Skeletal muscle cell (primary cell): ENCODE data around the gene LBX1.

ENCODE experiments used
- DNase-seq: peaks from one replicate; pipeline ENCODE4 v3.0.0-alpha.2; 2010; ENCODE audit warnings: low read depth
- H3K4me3 ChIP-seq: 2 replicates; pipeline ENCODE4 v1.5.1; 2011; ENCODE audit warnings: low read depth, mild to moderate bottlenecking, control low read depth, low read length, moderate library complexity

LBX1 gene

DNA sequence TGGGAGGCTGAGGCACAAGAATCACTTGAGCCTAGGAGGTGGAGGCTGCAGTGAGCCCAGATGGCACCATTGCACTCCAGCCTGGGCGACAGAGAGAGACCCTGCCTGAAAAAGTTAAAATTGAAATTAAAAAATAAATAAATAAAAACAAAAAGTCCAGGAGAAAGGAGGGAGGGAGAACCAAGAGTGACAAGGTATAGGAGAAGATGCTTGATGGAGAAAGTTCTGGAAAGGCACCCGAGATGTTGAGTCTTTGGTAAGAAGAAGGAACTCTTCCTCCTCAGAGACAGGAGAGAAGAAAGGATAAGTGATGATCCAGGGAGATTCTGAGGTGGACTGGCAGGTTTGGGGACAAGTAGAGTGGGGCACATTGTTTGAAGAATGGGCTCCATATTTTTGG lies 17.4 kb upstream of the LBX1 start:
- no peak overlapping the region for H3K4me3 ChIP-seq
- DNase-seq: no peak

DNA sequence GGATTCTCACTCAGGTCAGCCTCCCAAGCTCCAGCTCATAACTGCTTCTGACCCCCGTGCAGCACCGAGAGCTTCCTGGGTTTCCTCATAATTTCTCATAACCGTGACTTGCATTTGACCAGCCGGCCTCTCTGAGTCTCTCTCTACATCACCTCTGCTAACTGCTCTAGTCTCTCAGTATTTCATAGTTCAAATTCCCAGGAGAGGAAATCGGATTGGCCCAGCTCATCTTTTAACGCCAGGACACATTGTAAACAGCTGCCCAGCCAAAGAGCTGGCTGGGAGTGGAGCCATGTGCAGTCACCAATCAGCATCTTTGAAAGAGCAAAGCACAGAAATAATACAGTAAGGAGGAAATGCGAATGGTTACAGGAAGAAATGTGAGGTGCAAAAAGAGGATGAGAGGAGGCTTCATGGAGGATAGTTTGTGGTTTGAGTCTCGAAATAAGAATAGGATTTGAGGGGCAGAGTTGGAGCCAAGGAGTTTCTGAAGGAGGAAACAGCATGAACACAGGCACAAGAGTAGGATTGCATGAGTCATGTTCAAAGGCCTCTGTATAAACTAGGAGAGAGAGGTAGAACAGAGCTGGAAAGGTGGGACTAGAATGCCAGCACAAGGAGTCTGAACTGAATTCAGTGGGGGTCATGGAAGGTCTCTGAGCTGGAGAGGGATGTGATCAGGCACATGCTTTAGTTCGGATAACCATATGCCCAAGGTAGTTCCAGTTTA lies 15.2 kb upstream of the LBX1 start:
- peak; percentile 45 for DNase-seq
- no peak overlapping the region for H3K4me3 ChIP-seq

DNA sequence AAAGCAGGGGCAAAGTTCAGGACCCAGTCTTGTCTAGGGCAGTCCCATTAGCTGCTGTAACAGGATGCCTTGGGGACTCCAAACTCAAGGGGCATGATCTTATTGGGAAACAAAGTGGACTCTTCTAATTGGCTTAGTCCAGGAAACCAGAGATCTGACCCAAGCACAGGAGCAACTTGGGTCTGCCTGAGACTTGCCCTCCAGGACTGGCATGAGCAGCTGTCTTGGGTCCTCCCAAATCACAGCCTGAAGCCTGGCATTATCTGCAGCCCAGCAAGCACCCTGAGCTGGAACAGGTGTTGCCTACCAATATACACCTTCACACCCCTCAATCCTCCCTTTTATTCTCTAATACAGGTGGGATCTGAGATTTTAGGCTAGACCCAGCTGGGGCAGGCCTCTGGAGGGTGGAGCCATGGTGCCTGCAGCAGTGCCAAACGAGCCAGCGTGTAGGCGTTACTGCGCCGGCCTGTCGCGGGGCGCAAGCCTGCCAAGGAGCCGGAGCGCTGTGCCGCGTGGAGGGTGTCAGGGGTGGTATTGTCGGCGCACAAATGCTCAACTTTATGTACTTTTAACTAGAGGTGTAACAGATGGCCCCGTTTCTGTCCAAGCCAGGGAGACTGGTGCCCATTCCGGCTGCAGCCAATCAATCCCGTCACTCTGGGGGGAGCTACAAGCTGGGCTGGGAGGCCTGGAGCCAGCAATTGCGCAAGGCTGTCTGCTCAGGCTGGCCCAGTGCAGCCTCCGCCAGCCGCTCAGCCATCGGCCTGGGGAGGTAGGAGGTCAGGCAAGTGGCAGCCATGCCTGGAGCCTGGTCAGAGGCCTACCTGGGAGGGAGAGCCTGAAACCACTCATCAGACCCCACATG lies 12.8 kb upstream of the LBX1 start:
- no peak overlapping the region for H3K4me3 ChIP-seq
- DNase-seq: no peak

DNA sequence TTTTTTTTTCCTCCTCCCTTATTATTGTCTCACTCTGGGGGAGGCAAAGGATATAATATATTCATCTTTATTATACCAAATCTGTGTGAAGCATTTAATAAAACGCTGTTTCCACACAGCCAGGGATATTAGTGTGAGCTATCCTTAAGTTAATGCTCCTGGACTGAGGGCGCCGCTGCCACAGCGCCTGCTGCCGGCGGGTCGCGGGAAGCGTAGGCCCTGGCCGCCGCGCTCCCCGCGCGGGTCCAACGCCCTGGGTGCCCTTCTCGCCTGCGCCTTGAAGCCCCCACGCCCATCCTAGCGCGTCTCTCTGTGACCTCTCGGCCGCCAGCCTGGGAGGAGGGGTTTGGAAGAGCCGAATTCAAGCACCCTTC lies 9.5 kb upstream of the LBX1 start:
- no peak for DNase-seq
- no peak overlapping the region for H3K4me3 ChIP-seq

DNA sequence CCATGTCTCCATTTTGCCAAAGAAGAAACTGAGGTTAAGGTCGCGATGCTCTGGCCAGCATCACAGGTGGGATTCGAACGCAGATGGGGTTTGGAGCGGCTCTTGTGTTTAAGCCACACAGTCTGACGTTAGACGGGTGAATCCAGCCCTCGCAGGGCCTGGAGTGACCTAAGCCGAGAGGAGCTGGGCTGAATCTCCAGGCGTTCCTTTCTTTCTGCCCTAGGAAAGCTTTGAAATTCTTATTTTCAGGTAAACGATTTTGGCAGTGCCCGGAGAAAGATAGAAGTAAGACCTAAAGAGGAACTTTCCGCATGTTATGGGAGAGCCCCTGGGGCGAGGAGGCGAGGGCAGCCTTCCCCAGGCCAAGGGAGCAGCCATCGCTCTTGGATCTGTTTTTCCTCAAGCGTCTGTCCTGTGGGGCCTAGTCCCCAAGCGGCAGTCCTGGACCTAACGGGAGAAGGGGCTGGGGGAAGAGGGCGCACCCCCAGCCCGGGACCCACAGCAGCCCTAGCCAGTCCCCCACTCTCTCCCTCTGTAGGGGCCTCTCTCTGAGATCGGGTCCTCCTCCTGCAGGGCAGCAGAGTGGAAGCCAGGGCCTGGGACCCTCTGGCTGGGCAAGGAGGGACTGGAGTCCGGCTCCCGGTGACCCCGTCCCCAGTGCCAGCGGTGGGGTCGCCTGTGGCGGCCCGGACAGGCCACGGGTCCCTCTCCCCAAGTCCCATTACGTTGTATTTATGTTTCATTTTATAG lies 8.9 kb upstream of the LBX1 start:
- no peak for DNase-seq
- no peak overlapping the region for H3K4me3 ChIP-seq

DNA sequence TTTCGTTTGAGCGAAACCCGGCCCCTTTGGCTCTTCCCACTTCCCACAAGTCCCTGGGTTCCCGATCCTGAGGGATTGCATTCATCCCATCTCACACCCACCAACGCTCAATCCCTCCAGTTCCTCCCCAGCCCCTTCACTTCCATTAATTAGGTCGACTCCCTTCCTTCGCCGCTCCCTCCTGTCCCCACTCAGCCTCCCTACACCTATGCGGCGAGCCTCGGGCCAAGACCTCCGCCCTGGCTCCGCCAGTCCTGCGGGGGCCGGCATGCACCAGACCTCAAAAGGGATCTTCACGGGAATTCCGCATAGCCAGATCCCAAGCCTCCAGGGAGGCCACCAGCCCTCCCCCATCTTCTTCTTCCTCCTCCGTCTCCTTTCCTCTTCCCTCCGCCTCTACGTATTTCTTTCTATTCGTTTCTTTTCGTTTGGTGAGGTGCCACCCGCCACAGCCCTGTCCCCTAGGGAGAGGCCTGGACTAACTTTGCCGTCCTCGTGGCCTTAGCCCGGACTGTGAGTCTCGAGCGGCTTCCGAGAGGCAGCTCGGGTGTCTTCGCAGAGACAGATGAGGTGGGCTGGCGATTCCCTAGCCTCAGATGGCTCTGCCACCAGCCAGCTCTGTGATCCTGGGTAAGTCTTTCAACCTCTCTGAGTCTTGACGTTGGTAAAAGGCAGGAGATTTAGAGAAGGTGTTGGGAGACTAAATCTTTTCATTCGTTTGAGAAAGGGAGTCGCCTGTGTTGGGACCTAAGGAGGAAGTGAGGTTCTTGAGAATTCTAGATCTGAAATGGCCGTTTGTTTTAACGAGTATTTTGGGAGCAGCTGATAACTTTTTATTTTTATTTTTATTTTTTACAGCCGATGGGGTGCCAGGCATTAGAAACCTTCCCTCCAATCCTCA lies 8.1 kb upstream of the LBX1 start:
- no peak for DNase-seq
- no peak overlapping the region for H3K4me3 ChIP-seq

DNA sequence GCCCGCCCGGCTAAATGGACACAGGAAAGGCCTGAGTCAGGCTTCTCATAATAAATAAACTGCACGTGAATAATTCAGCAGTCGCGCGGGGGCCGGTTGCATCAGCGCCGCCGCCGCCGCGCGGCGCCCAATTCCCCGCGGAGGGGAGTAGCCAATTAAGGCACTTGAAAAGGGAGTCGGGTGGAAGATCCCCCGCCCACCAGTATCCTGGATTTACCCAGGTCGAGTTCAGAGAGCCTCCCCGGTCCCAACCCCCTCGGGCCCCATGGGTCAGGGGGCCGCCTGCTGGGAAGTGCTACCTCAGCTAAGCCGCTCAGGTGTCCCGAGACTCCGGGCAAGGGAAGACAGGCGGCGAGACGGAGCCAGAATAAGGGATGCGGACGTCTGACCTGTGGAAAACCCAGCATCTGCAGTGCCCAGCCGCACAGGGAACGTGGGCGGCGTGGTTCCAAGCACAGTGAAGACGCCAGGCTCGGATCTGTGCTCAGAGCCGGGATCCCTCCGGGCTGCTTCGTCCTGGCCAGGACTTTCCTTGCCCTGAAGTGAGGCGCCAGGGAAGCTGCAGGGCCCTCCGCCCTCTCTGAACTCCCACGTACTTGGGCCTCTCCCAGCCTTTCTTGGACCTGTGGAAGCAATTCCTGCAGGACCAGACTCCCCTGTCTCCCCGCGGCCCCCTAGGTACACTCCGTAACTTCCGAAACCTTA lies 7.3 kb upstream of the LBX1 start:
- H3K4me3 ChIP-seq: no peak overlapping the region
- DNase-seq: no peak

DNA sequence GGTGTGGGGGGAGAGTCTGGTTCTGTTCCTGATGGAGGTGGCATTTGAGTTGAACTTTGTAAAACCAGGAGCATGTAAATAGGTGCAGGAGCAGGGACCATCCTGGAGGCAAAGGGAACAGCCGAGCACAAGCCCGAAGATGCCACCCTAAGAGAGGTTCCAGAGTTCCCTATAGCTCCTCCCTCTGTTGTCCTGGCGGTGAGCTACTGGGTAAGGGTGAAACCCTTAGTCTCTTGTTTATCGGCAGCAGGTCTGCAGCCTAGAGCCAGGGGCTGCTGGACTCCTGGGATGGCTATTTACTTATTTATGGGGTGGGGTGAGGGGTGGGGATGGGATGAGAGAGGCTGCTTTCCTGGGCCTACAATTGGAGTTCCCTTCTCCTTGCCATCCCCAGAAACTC lies 6.5 kb upstream of the LBX1 start:
- DNase-seq: no peak
- H3K4me3 ChIP-seq: no peak overlapping the region

DNA sequence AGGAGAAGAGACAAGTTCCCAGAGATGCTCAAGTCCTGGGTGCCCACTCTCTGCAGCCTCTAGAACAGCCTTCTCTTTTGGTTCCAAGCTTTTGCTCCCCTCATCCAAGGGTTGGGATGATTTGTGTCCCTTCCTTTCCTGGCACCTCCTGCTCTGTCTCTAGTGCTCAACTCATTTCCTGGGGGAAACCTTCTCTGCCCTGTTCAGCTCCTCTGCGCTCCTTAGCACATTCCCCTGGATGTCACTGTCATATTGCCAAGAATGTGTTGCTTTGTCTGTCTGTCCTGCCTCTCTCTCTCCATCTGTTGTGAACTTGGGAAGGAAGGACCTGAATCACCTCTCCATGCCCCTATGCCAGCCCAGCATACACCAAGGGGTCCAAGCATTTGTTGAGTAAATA lies 5.1 kb upstream of the LBX1 start:
- no peak for DNase-seq
- no peak overlapping the region for H3K4me3 ChIP-seq

DNA sequence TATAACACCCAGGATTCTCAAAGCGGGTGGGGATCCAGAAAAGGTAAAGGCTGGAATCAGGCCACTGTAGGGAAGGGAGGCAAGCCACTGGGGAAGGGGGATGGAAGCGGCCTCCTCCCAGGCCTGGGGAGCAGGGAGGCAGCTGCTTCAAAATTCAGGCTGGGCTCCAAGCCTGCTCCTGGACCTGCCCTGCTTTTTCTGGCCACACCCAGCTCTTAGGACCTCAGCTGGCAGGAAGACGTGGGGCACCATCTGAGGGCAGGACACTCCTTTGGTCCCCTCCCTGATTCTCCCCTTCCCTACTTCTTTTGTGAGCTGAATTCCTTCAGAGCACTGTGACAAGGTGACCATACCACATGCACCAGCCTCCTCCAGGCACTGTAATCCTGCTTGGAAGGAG lies 4.6 kb upstream of the LBX1 start:
- DNase-seq: no peak
- no peak overlapping the region for H3K4me3 ChIP-seq

DNA sequence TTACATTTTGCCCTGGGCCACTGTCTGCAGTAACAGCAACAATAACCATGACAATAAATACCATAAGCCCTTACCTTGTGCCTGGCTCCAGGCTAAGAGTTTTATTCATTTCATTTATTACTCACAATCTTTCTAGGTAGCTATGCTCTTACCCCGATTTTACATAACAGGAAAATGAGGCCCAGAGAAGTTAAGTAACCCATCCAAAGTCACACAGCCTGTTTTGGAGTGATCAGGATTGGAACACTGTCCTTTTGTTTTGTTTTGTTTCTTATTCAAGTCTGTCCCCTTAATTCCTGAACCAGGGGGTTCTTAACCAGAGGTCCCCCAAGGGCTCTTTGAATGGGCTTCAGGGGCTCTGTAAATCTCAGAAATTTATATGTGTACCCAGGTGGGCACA lies 4.2 kb upstream of the LBX1 start:
- H3K4me3 ChIP-seq: no peak overlapping the region

DNA sequence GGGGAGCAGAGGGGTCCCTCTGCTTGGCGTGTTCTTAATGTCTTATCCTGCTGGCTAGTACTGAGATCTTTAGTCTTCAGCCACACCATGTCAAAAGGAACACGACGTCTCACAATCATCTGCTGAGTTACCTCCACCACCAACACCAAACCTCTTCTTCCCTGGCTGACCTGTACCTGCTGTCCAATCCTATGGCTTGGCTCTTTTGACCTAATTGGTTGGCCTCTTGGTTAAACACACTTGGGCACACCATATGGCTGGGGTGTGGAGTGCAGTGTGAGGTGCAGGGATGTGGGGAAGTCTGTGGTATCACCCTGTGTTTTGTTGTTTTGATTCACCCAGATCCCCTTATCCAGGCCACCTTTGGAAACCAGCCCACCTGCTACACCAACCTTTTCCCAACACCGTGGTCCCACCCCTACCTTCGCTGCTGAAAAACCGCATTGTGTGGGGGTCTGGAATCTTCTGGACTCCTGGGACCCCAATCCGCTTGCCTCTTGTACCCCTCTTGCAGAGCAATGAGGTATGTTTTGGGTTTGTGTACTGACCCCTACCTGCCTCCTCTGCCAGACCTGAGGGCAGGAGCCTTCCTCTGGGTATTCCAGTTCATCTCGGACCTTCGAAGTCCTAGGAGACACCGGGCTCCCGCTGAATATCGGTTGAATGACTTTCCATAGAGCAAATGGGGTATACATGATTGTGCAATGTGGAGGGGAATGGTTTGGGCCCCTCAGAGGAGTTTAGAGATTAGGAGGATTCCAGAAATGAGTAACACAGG lies 2.8 kb upstream of the LBX1 start:
- H3K4me3 ChIP-seq: no peak overlapping the region
- DNase-seq: no peak

More for the DNA sequence above, 4.2 kb upstream of the LBX1 start:
- no peak for DNase-seq

DNA sequence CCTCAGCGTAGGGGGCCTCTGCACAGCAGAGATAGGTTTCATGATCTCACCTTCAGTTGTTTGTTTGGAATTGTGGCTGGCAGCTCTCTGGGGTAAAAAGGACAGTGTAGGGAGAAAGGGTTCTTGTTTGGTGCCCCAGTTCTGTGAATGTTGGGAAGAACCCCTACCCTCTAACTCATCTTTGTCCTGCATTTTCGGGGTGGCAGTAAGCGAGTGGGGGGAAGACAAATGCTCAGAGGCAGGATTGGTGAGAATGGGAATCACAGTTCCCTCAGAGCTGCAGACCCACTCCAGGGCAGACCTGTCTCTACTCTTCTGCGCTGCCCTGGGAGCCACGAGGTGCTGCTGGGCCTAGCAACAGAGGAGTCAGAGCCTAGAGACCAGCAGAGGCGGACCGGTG lies 1.8 kb upstream of the LBX1 start:
- H3K4me3 ChIP-seq: no peak overlapping the region
- no peak for DNase-seq

DNA sequence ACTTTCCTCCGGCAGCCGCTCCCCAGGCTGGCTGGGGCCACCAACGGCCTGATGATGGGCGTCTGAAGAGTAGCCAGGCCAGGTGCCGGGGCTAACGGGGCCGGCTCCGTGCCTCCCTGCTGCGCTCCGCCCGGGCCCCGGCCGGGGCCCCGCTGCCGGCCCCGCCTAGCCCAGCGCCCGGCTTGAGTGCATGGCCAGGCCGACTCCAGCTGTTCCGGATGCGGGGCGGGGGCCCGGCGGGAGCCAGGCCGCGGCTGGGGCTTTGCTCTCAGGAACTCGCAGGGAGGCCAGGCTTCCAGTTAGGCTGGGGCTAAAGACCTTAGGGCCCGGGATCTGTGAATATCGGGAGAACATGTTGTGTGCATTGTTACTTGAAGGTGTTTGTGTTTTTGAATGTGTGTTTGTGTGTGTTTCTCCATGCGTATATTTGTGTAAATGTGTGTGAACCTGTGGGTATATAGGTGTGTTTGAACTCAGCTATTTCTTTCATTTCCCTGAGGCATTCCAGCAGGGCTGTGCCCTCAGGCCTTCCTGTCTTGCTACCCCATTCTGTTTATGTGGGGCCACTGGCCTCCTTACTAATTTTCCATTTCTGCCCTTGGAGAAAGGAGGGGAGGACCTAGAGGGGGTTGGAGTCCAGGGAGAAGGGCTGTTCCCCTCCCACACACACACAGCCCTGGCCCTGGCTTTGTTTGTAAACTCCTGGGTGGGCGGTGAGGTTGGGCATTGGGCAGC lies 1.1 kb upstream of the LBX1 start:
- H3K4me3 ChIP-seq: no peak overlapping the region
- no peak for DNase-seq

DNA sequence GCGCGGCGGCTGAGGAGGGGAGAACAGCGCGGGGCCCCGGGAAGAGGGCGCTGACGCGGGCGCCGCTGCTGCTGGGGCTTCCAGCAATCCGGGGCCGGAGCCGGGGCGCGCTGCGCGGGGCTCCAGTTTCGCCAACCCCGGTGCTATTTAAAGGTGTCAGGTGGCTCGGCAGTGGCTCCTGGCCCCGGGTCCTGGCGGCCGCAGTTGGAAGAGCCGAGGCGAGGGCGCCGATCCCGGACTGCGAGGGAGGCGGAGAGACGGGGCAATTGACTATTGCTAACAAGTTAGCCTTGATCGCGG lies 347 bp downstream of the LBX1 start:
- no peak overlapping the region for H3K4me3 ChIP-seq
- no peak for DNase-seq

DNA sequence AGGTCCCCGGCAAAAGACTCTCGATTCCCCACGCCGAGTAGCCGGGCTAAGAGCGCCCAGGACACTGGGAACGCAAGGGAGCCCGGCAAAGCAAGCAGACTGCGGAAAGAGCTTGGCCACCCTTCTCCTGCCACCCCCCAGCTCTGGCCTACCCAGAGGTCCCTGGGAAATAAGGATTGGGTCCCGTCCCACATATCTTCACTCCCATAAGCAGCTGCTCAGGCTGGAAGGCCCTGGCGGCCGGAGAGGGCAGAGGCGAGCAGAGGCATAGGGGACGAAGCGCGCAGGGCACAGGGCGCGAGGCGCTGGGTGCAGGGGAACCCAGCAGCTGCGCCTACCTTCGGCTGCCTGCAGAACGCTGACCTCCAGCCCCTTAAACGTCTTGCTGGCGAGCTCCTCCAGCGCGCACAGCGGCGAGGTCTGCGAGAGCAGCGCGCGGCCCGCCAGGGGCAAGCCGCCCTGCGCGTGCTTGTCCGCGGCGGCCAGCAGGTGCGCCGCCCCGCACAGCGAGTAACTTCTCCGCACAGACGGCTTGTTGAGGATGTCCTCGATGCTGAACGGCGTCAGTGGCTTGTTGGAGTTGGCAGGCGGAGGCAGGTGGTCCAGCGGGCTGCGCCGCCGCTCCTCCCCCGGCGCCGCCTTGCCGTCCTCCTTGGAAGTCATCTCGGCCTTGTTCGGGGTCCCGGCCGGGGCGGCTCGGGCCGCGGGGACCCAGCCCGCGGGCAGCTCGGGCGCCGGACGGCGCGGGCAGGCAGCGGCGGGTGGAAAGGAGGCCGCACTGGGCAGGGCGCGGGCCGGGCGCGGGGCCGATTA lies 904 bp downstream of the LBX1 start:
- H3K4me3 ChIP-seq: no peak overlapping the region
- no peak for DNase-seq
